OCI-LY1 (cell line): ENCODE measurements around the gene SLC30A5.
"Not testable (repeated sequence)": the region's sequence is repeated elsewhere in the genome, so short reads cannot be mapped to it uniquely, and the experiment has no call there.

ENCODE experiments used
- H2AFZ ChIP-seq: fragments of 200-600 bp; sonication (generic), shearing (Covaris generic); 2 replicates; pipeline ENCODE4 v1.6.0; 2014; ENCODE audit warnings: antibody characterized with exemption, mild to moderate bottlenecking, low read length
- H3F3A ChIP-seq: fragments of 200-600 bp; sonication (generic), shearing (Covaris generic); 2 replicates; pipeline ENCODE4 v1.6.0; 2014; ENCODE audit warnings: mild to moderate bottlenecking, antibody characterized with exemption, low read length, moderate library complexity; ENCODE audit not compliant: insufficient read depth
- H3K27ac ChIP-seq: fragments of 200-600 bp; sonication (generic); 2 replicates; pipeline ENCODE4 v1.5.1; 2014; ENCODE audit warnings: low read length, mixed run types, mild to moderate bottlenecking, low read depth; ENCODE audit not compliant: poor library complexity, severe bottlenecking
- H3K27me3 ChIP-seq: fragments of 200-600 bp; sonication (generic); 2 replicates; pipeline ENCODE4 v1.6.0; 2014; ENCODE audit warnings: antibody characterized with exemption, mild to moderate bottlenecking, low read length, moderate library complexity; ENCODE audit not compliant: insufficient read depth
- H3K36me3 ChIP-seq: fragments of 200-600 bp; sonication (generic); 2 replicates; pipeline ENCODE4 v1.6.1; 2014; ENCODE audit warnings: mild to moderate bottlenecking, antibody characterized with exemption, low read length, moderate library complexity, mixed read lengths; ENCODE audit not compliant: insufficient read depth
- H3K4me1 ChIP-seq: fragments of 200-600 bp; sonication (generic); 2 replicates; pipeline ENCODE4 v1.5.1; 2014; ENCODE audit warnings: mild to moderate bottlenecking, low read length, moderate library complexity; ENCODE audit not compliant: insufficient read depth, severe bottlenecking
- H3K4me2 ChIP-seq: fragments of 200-600 bp; sonication (generic), shearing (Covaris generic); 2 replicates; pipeline ENCODE4 v1.6.1; 2014; ENCODE audit warnings: low read length
- H3K4me3 ChIP-seq: fragments of 200-600 bp; sonication (generic); 2 replicates; pipeline ENCODE4 v1.5.1; 2014; ENCODE audit warnings: low read length, low read depth, mild to moderate bottlenecking, mixed read lengths; ENCODE audit not compliant: poor library complexity, severe bottlenecking
- H3K79me2 ChIP-seq: fragments of 200-600 bp; shearing (Covaris generic); 2 replicates; pipeline ENCODE4 v1.6.1; 2016; ENCODE audit warnings: mixed run types, low read length, mixed read lengths; ENCODE audit not compliant: insufficient read depth
- H3K9ac ChIP-seq: fragments of 200-600 bp; sonication (generic), shearing (Covaris generic); 2 replicates; pipeline ENCODE4 v1.6.1; 2014; ENCODE audit warnings: mild to moderate bottlenecking, low read length, mixed read lengths
- H3K9me2 ChIP-seq: fragments of 200-600 bp; sonication (generic), shearing (Covaris generic); 2 replicates; pipeline ENCODE4 v1.6.1; 2014; ENCODE audit warnings: low read depth, mild to moderate bottlenecking, low read length, mixed read lengths
- H3K9me3 ChIP-seq: fragments of 200-600 bp; shearing (Covaris generic); 2 replicates; pipeline ENCODE4 v1.6.1; 2014; ENCODE audit warnings: low read length, mixed read lengths
- H4K20me1 ChIP-seq: fragments of 200-600 bp; sonication (generic), shearing (Covaris generic); 2 replicates; pipeline ENCODE4 v1.6.0; 2016; ENCODE audit warnings: mild to moderate bottlenecking, low read length; ENCODE audit not compliant: insufficient read depth
- CTCF ChIP-seq: fragments of 200-600 bp; sonication (generic), shearing (Covaris generic); IDR thresholded peaks from 2 replicates; pipeline ENCODE4 v1.5.1; 2017; ENCODE audit warnings: mild to moderate bottlenecking, antibody characterized with exemption, low read length, moderate library complexity, mixed read lengths
- EZH2 ChIP-seq: fragments of 200-600 bp; sonication (generic), shearing (Covaris generic); IDR thresholded peaks from 2 replicates; pipeline ENCODE4 v1.8.0; 2017; ENCODE audit warnings: borderline replicate concordance, mixed run types, mild to moderate bottlenecking, antibody characterized with exemption, low read length, moderate library complexity, mixed read lengths

Gene SLC30A5

DNA sequence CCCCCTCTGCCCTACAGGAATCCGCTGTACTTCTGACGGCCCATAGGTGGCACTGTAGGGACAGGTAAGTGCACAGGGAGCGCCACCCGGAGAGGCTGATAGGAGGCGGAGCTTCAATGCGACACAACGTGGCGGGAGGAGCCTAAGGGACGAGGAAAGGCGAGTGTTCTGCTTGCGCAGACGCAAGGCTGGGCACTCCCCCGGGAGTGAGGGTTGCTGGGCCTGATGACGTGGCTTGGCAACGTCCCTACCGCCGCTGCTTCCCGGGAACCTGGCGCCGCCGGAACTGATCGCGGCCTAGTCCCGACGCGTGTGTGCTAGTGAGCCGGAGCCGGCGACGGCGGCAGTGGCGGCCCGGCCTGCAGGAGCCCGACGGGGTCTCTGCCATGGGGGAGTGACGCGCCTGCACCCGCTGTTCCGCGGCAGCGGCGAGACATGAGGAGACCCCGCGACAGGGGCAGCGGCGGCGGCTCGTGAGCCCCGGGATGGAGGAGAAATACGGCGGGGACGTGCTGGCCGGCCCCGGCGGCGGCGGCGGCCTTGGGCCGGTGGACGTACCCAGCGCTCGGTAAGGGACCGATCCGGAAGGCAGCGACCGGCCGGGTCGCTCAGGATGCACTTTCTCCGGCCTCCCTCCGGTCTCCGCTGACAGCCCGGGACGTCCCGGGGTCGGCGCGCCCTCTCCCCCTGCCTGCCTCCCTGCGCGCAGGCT, at the start of gene SLC30A5:
TSS of gene SLC30A5 (plus strand) at position 244 of the 712 bp plus-strand sequence. CDS start at position 486, 242 bp downstream.
- Histone ChIP-seq H3K9me2 (no peaks in the 10 kb centered on the region), H3K27me3 (no peaks in the 10 kb centered on the region), H3K4me3 (peak within 1 kb of the TSS; percentile 82), H4K20me1 (no peaks in the 10 kb centered on the region), H3K79me2 (peaks cover 17% of the 10 kb centered on the region), H3K36me3 (peaks cover 28% of the 10 kb centered on the region; the same call in 1 of the 2 replicates), H3K4me1 (peaks cover 24% of the 10 kb centered on the region), H3K9me3 (no peaks in the 10 kb centered on the region), H2AFZ (no peak within 1 kb of the TSS), H3K9ac (peak within 1 kb of the TSS; percentile 80), H3K4me2 (peak within 1 kb of the TSS; percentile 96), H3K27ac (peak within 1 kb of the TSS; percentile 15), H3F3A (no peaks in the 10 kb centered on the region)
- peak; percentile 84 for TF ChIP-seq CTCF
- TF ChIP-seq EZH2: no peak

DNA sequence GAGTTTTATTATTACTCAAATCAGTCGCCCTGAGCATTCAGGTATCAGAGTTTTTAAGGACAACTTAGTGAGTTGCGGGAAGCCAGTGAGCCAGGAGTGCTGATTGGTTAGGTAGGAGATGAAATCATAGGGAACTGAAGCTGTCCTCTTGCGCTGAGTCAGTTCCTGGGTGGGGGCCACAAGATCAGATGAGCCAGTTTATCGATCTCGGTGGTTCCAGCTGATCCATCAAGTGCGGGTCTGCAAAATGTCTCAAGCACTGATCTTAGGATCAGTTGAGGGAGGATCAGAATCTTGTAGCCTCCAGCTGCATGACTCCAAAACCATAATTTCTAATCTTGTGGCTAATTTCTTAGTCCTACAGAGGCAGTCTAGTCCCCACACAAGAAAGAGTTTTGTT, 48.6 kb upstream of the SLC30A5 start:
- H3K4me3 ChIP-seq, H3F3A ChIP-seq, H3K27ac ChIP-seq, H3K9ac ChIP-seq, H3K9me3 ChIP-seq, H3K79me2 ChIP-seq, H3K9me2 ChIP-seq, H3K4me2 ChIP-seq, H3K36me3 ChIP-seq, H3K27me3 ChIP-seq, H2AFZ ChIP-seq, H4K20me1 ChIP-seq: not testable (repeated sequence)
- peaks cover 22% of the 10 kb centered on the region for H3K4me1 ChIP-seq

DNA sequence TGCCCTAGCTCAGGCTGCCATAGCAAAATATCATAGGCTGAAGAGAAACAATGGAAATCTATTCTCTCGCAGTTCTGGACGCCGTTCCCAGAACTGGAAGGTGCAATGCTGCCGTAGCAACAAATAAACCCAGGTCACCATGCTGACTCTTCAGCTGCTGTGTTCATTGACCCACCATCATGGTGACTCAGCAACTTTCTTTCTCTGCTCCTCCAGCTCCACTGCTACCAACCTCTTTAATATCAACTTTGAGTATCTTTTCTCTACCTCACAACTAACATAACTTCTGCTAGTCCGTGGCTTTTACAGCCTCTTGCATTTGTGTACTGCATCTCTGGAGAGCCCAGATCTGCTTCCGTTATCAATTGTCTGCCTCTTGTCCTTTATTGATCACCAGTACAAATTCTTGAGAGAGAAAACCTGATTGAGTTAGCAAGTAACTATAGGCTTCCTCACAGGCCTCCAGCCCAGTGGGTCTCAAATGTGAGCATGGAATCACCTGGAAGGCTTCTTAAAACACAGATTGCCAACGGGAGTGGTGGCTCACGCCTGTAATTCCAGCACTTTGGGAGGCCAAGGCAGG, 47.3 kb upstream of the SLC30A5 start:
- Histone ChIP-seq H2AFZ (peak overlapping the region; percentile 91; the same call in 1 of the 2 replicates), H3K27ac (no peak overlapping the region), H3K4me1 (peaks cover 22% of the 10 kb centered on the region), H3K27me3 (no peaks in the 10 kb centered on the region), H3K36me3 (no peaks in the 10 kb centered on the region), H3K4me2 (no peak overlapping the region), H3K4me3 (no peak overlapping the region), H3F3A (no peaks in the 10 kb centered on the region), H3K9me2 (no peaks in the 10 kb centered on the region), H3K9me3 (no peaks in the 10 kb centered on the region), H4K20me1 (no peaks in the 10 kb centered on the region), H3K9ac (no peak overlapping the region), H3K79me2 (no peaks in the 10 kb centered on the region)
- TF ChIP-seq CTCF: no peak
- TF ChIP-seq EZH2: no peak

DNA sequence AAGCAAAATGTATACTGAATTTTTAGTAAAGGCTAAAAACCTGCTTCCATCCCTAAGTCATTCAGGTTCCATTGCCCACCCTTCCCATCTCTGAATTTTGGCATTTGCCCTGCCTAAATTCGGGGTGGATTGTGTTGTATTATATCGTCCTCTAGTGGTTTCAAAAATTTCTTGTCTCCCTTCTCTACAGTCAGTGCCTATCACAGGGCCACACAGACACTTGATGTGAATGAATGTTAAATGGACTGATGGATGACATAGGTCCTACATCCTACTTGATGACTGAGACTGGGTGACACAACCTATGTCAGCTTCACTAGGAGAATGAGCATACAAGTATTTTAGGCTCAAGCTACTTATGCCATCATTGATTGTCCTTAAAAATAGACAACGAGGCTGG, 45.6 kb upstream of the SLC30A5 start:
- Histone ChIP-seq H3K27me3 (no peaks in the 10 kb centered on the region), H3K79me2 (no peaks in the 10 kb centered on the region), H2AFZ (no peak overlapping the region), H3K9me3 (no peaks in the 10 kb centered on the region), H3K27ac (no peak overlapping the region), H3K9me2 (no peaks in the 10 kb centered on the region), H3K36me3 (no peaks in the 10 kb centered on the region), H3K4me3 (no peak overlapping the region), H3K4me2 (no peak overlapping the region), H3K4me1 (peaks cover 14% of the 10 kb centered on the region), H3K9ac (no peak overlapping the region), H3F3A (no peaks in the 10 kb centered on the region), H4K20me1 (no peaks in the 10 kb centered on the region)
- TF ChIP-seq EZH2 (no peak), CTCF (peak; percentile 69)
